Endothelial cell of umbilical vein (primary cell): Measurements from ENCODE around the gene OR6X1. TPM values are rescaled to one million over a fixed set of nuclear protein-coding genes. Genes with fewer than 3 reads are reported as not detected.

ENCODE experiments used
- Bru-seq: library from RNA; stranded (reverse); fragments of 400-500 nt; gene quantifications from one replicate; lab custom pipeline; 2021; lab: Mats Ljungman, UMichigan
- BruChase-seq, 2 experiments: library from RNA; stranded (reverse); fragments of 400-500 nt; gene quantifications; one replicate each; lab custom pipeline; 2021; lab: Mats Ljungman, UMichigan
- BruUV-seq: library from RNA; stranded (reverse); fragments of 400-500 nt; replicated peaks from 2 replicates; lab custom pipeline; 2021; lab: Mats Ljungman, UMichigan
- CTCF ChIA-PET: fragments of 300-600, 350-600 bp; sonication (Branson Sonifier 250); formaldehyde crosslinking; loops from one replicate; lab custom pipeline; 2021; ENCODE audit warnings: antibody characterized with exemption, inconsistent platforms; lab: Charles Lee
- POLR2A ChIA-PET: fragments of 300-600, 350-600 bp; sonication (Branson Sonifier 250); formaldehyde crosslinking; loops from one replicate; lab custom pipeline; 2021; ENCODE audit warnings: antibody characterized with exemption, inconsistent platforms; lab: Charles Lee
- DNase-seq: peaks from one replicate; pipeline ENCODE4 v3.0.0-alpha.2; 2011; ENCODE audit warnings: low read depth, low spot score
- FAIRE-seq: peaks from 2 replicates; lab custom pipeline; 2011; peaks lifted over from hg19 to GRCh38; lab: Jason Lieb, UNC
- H2AFZ ChIP-seq: 2 replicates; pipeline ENCODE4 v1.6.0; 2012; ENCODE audit warnings: low read depth, low read length, control low read depth, inconsistent platforms
- H3K27ac ChIP-seq: 2 replicates; pipeline ENCODE4 v1.5.1; 2011; ENCODE audit warnings: low read depth, mild to moderate bottlenecking, control low read depth, low read length, moderate library complexity; ENCODE audit not compliant: insufficient read depth
- H3K27me3 ChIP-seq, 2 experiments: 2 replicates each; pipeline versions ENCODE4 v1.6.0 to v1.6.1; 2011; ENCODE audit warnings: low read length in 2 of 2, mixed read lengths in 1 of 2; ENCODE audit not compliant: control insufficient read depth in 2 of 2, insufficient read depth in 2 of 2
- H3K36me3 ChIP-seq, 2 experiments: 2 replicates in 1 of 2; 3 replicates in 1 of 2; pipeline ENCODE4 v1.5.1; 2011; ENCODE audit warnings: low read length in 2 of 2, mild to moderate bottlenecking in 1 of 2, moderate library complexity in 1 of 2; ENCODE audit not compliant: control insufficient read depth in 2 of 2, insufficient read depth in 2 of 2; ENCODE audit errors: extremely low read depth in 1 of 2
- H3K4me1 ChIP-seq: 3 replicates; pipeline ENCODE4 v1.5.1; 2011; ENCODE audit warnings: mild to moderate bottlenecking, low read length; ENCODE audit not compliant: control insufficient read depth, insufficient read depth; ENCODE audit errors: extremely low read depth
- H3K4me2 ChIP-seq: 2 replicates; pipeline ENCODE4 v1.6.1; 2011; ENCODE audit warnings: low read length, control low read depth, mixed read lengths; ENCODE audit not compliant: insufficient read depth
- H3K4me3 ChIP-seq, 3 experiments: fragments of 200-600 bp in 1 of 3; sonication (generic), shearing (Covaris generic) in 1 of 3; replicated peaks in 1 of 3; 2 replicates each; pipeline ENCODE4 v1.5.1; 2011 to 2016; ENCODE audit warnings: control low read depth in 3 of 3, low read length in 3 of 3, mild to moderate bottlenecking in 2 of 3, inconsistent platforms in 1 of 3, low read depth in 1 of 3, moderate library complexity in 1 of 3; ENCODE audit not compliant: insufficient read depth in 1 of 3
- H3K79me2 ChIP-seq: 2 replicates; pipeline ENCODE4 v1.6.0; 2012; ENCODE audit warnings: low read length, inconsistent platforms; ENCODE audit not compliant: control insufficient read depth, insufficient read depth
- H3K9ac ChIP-seq: replicated peaks from 2 replicates; pipeline ENCODE3; 2011; ENCODE audit warnings: low read length, control low read depth; ENCODE audit not compliant: insufficient read depth; ENCODE audit errors: extremely low read depth
- H3K9me1 ChIP-seq: replicated peaks from 3 replicates; pipeline ENCODE4 v1.6.0; 2011; ENCODE audit warnings: mild to moderate bottlenecking, low read length; ENCODE audit not compliant: control insufficient read depth, insufficient read depth; ENCODE audit errors: extremely low read depth
- H3K9me3 ChIP-seq: replicated peaks from 2 replicates; pipeline ENCODE4 v1.5.1; 2012; ENCODE audit warnings: low read length, inconsistent platforms; ENCODE audit not compliant: control insufficient read depth, insufficient read depth
- H4K20me1 ChIP-seq: replicated peaks from 2 replicates; pipeline ENCODE3; 2011; ENCODE audit warnings: mild to moderate bottlenecking, low read length; ENCODE audit not compliant: control insufficient read depth, insufficient read depth; ENCODE audit errors: extremely low read depth
- CTCF ChIP-seq, 2 donors: IDR thresholded peaks; 1 replicate in 1 of 2; 2 replicates in 1 of 2; pipeline ENCODE4 v1.5.1; 2011; ENCODE audit warnings: low read length in 2 of 2, mild to moderate bottlenecking in 2 of 2, moderate library complexity in 2 of 2, control low read depth in 1 of 2, inconsistent platforms in 1 of 2, low read depth in 1 of 2; ENCODE audit not compliant: insufficient read depth in 1 of 2; ENCODE audit errors: extremely low read depth in 1 of 2
- EZH2 ChIP-seq: IDR thresholded peaks from 2 replicates; pipeline ENCODE4 v1.6.1; 2012; ENCODE audit warnings: borderline replicate concordance, low read depth, mild to moderate bottlenecking, moderate library complexity, low read length, inconsistent platforms; ENCODE audit not compliant: severe bottlenecking
- FOS ChIP-seq: IDR thresholded peaks from 2 replicates; pipeline ENCODE4 v1.6.1; 2011; ENCODE audit warnings: mild to moderate bottlenecking, low read length, moderate library complexity, borderline replicate concordance; ENCODE audit not compliant: insufficient read depth
- GATA2 ChIP-seq: IDR thresholded peaks from 2 replicates; pipeline ENCODE4 v1.7.0; 2011; ENCODE audit warnings: low read depth, mild to moderate bottlenecking, moderate library complexity, mixed read lengths, low read length; ENCODE audit not compliant: insufficient read length, insufficient read depth
- JUN ChIP-seq: IDR thresholded peaks from 2 replicates; pipeline ENCODE4 v1.6.1; 2011; ENCODE audit warnings: borderline replicate concordance, low read depth; ENCODE audit not compliant: insufficient read length, insufficient read depth
- MAX ChIP-seq: IDR thresholded peaks from 2 replicates; pipeline ENCODE4 v1.6.1; 2011; ENCODE audit not compliant: insufficient read depth, insufficient read length
- MYC ChIP-seq: IDR thresholded peaks from one replicate; pipeline ENCODE4 v1.6.1; 2011; ENCODE audit warnings: mild to moderate bottlenecking, low read depth, low read length
- POLR2A ChIP-seq: IDR thresholded peaks from 2 replicates; pipeline ENCODE4 v1.6.1; 2012; ENCODE audit warnings: low read depth, mild to moderate bottlenecking, control low read depth, low read length
- POLR2AphosphoS5 ChIP-seq: IDR thresholded peaks from 2 replicates; pipeline ENCODE4 v1.6.1; 2012; ENCODE audit warnings: low read depth, mild to moderate bottlenecking, control low read depth, low read length, moderate library complexity; ENCODE audit not compliant: insufficient read depth
- dilution Hi-C: fragments of 300-500 bp; cut with MboI; formaldehyde crosslinking; loops from one replicate; pipeline ENCODE4 v1.15.0; 2019; ENCODE audit warnings: low sequenced_read_pairs; ENCODE audit not compliant: extremely low pct_ligation_motif_present
- intact Hi-C: fragments of 100-400 bp; cut with micrococcal nuclease; formaldehyde crosslinking; loops from one replicate; pipeline ENCODE4 v1.10.0; 2022
- long read RNA-seq: library from polyadenylated mRNA; stranded (forward); transcript quantifications from one replicate; pipeline ENCODE4 v2.0.0, GENCODE V29; 2021
- polyA minus RNA-seq, 3 experiments: library from RNA; depleted of rRNA, polyadenylated mRNA; stranded (reverse); fragments of >200 nt; gene quantifications; 1 replicate in 1 of 3; 2 replicates in 2 of 3; pipeline ENCODE4 v1.2.3, GENCODE V29; 2011
- polyA plus RNA-seq, 4 experiments: library from polyadenylated mRNA; depleted of rRNA in 3 of 4; stranded (reverse) in 3 of 4; unstranded in 1 of 4; fragments of >200 nt; gene quantifications; 2 replicates each; pipeline versions ENCODE4 v1.2.1 to v1.2.3, GENCODE V29; 2011 to 2012; ENCODE audit warnings: missing spikeins in 1 of 4
- total RNA-seq: library from RNA; stranded (reverse); gene quantifications from 2 replicates; pipeline ENCODE4 v1.2.3, GENCODE V29; 2021

OR6X1 gene
- total RNA-seq (not detected in 2 replicates), polyA plus RNA-seq (not detected in 2 replicates), polyA minus RNA-seq (not detected in 2 replicates), Bru-seq, nascent RNA (not detected), BruChase-seq, experiment 1, labeled RNA remaining after a 6-hour chase (not detected), BruChase-seq, experiment 2, labeled RNA remaining after a 2-hour chase (not detected)
- not detected in 2 replicates for polyA plus RNA-seq (2011; cell fraction: cytosol; rRNA removed)
- not detected in 2 replicates for polyA plus RNA-seq (2011; cell fraction: nucleus; rRNA removed)
- not detected in 2 replicates for polyA plus RNA-seq (2012)
- not detected for polyA minus RNA-seq (2011; cell fraction: cytosol; rRNA and poly(A)+ RNA removed)
- not detected in 2 replicates for polyA minus RNA-seq (2011; cell fraction: nucleus; rRNA and poly(A)+ RNA removed)
- long read RNA-seq: 0 reads

GRCh38 chr11:123754101-123754568 lies at the start of gene OR6X1:
Gene OR6X1, minus strand, starts transcription at chr11:123754518. Its CDS starts 0 bp downstream, at chr11:123754518.
- dilution Hi-C loops (no loop called here), intact Hi-C loops (no loop called here)
- H3K4me2 ChIP-seq: no peak within 1 kb of the TSS
- H3K4me3 ChIP-seq: no peak within 1 kb of the TSS
- no peak for DNase-seq
- TF ChIP-seq EZH2 (no peak), POLR2AphosphoS5 (no peak), MYC (no peak), POLR2A (no peak), FOS (no peak), MAX (no peak), GATA2 (no peak), CTCF (IDR thresholded peaks at IDR 0.05; ENCODE audit: extremely low read depth in 1 of 2, insufficient read depth in 1 of 2, low read depth in 1 of 2, low read length in 2 of 2) (no peak), JUN (no peak)
- H3K27me3 ChIP-seq: no peaks in the 10 kb centered on the region
- no peaks in the 10 kb centered on the region for H3K79me2 ChIP-seq
- ChIA-PET CTCF (no interaction called here), POLR2A (no interaction called here)
- no peaks in the 10 kb centered on the region for H4K20me1 ChIP-seq
- no peak within 1 kb of the TSS for H3K9ac ChIP-seq
- H3K4me1 ChIP-seq: no peaks in the 10 kb centered on the region
- no peak within 1 kb of the TSS for H3K27ac ChIP-seq
- no peaks in the 10 kb centered on the region for H3K9me3 ChIP-seq
- no peak within 1 kb of the TSS for H2AFZ ChIP-seq
- no peaks in the 10 kb centered on the region for H3K36me3 ChIP-seq
- FAIRE-seq: no peak
- H3K9me1 ChIP-seq: no peaks in the 10 kb centered on the region
- BruUV-seq: no TSS peak
